Measurements from ENCODE around the gene MT1A. TPM values are rescaled to one million over a fixed set of nuclear protein-coding genes. Genes with fewer than 3 reads are reported as not detected.
A peak's percentile ranks its signal among the peaks of the same experiment; 100 is the strongest.

MT1A gene
- total and polyA plus RNA-seq, 2 donors = 244 TPM; not detected in 1

- H3K4me3 ChIP-seq (ENCODE audit: low read depth, low read length) = no peak overlapping the region
- WGBS = 85% methylated on average over 1 of the region's 1 CpG
- no peaks in the 10 kb centered on the region for H3K36me3 ChIP-seq (ENCODE audit: insufficient read depth)
- no peak overlapping the region for H3K27ac ChIP-seq (ENCODE audit: low read depth)
- H3K4me1 ChIP-seq (ENCODE audit: insufficient read depth) = no peaks in the 10 kb centered on the region
- DNase-seq (ENCODE audit: extremely low spot score) = no peak
These were observed 6.8 kb downstream of the MT1A start for GRCh38 chr16:56645311-56645710.

- H3K4me1 ChIP-seq (ENCODE audit: insufficient read depth) = no peaks in the 10 kb centered on the region
- H3K36me3 ChIP-seq (ENCODE audit: insufficient read depth) = no peaks in the 10 kb centered on the region
- 2% methylated on average over 1 of the region's 1 CpG for WGBS
- no peak overlapping the region for H3K27ac ChIP-seq (ENCODE audit: low read depth)
- no peak overlapping the region for H3K4me3 ChIP-seq (ENCODE audit: low read depth, low read length)
- DNase-seq (ENCODE audit: extremely low spot score) = no peak
These were observed 7.4 kb downstream of the MT1A start for GRCh38 chr16:56645838-56646237.

GRCh38 chr16:56647641-56648431 lies 9.4 kb downstream of the MT1A start:
- Histone ChIP-seq H3K36me3 (ENCODE audit: insufficient read depth) (no peaks in the 10 kb centered on the region), H3K4me3 (ENCODE audit: low read depth, low read length) (no peak overlapping the region), H3K4me1 (ENCODE audit: insufficient read depth) (no peaks in the 10 kb centered on the region), H3K27ac (ENCODE audit: low read depth) (no peak overlapping the region)
- DNase-seq (ENCODE audit: extremely low spot score) = no peak
- WGBS = 30% methylated on average over 33 of the region's 33 CpGs

- H3K36me3 ChIP-seq (ENCODE audit: insufficient read depth) = no peaks in the 10 kb centered on the region
- no peaks in the 10 kb centered on the region for H3K4me1 ChIP-seq (ENCODE audit: insufficient read depth)
- no peak overlapping the region for H3K4me3 ChIP-seq (ENCODE audit: low read depth, low read length)
- H3K27ac ChIP-seq (ENCODE audit: low read depth) = no peak overlapping the region
- WGBS = 98% methylated on average over 2 of the region's 2 CpGs
- DNase-seq (ENCODE audit: extremely low spot score) = no peak
These were observed 10.8 kb downstream of the MT1A start for GRCh38 chr16:56649271-56649670.

GRCh38 chr16:56649820-56650219 lies 11.4 kb downstream of the MT1A start:
- 78% methylated on average over 3 of the region's 3 CpGs for whole genome bisulfite sequencing
- Histone ChIP-seq H3K36me3 (ENCODE audit: insufficient read depth) (no peaks in the 10 kb centered on the region), H3K4me1 (ENCODE audit: insufficient read depth) (no peaks in the 10 kb centered on the region), H3K27ac (ENCODE audit: low read depth) (no peak overlapping the region), H3K4me3 (ENCODE audit: low read depth, low read length) (no peak overlapping the region)
- DNase-seq (ENCODE audit: extremely low spot score) = no peak

GRCh38 chr16:56651586-56651985 lies 13.1 kb downstream of the MT1A start, which contains the start of gene MT1B:
MT1B (plus strand) TSS chr16:56651886; CDS start chr16:56651954, 68 bp downstream.
- Histone ChIP-seq H3K4me1 (ENCODE audit: insufficient read depth) (no peaks in the 10 kb centered on the region), H3K36me3 (ENCODE audit: insufficient read depth) (no peaks in the 10 kb centered on the region), H3K27ac (ENCODE audit: low read depth) (no peak within 1 kb of the TSS), H3K4me3 (ENCODE audit: low read depth, low read length) (no peak within 1 kb of the TSS)
- no peak for DNase-seq (ENCODE audit: extremely low spot score)
- 64% methylated on average over 7 of the region's 7 CpGs for WGBS

GRCh38 chr16:56652600-56652999 lies 14.1 kb downstream of the MT1A start:
- no peak overlapping the region for H3K4me3 ChIP-seq (ENCODE audit: low read depth, low read length)
- no peak for DNase-seq (ENCODE audit: extremely low spot score)
- WGBS = 43% methylated on average over 1 of the region's 1 CpG
- H3K27ac ChIP-seq (ENCODE audit: low read depth) = no peak overlapping the region
- H3K4me1 ChIP-seq (ENCODE audit: insufficient read depth) = no peaks in the 10 kb centered on the region
- H3K36me3 ChIP-seq (ENCODE audit: insufficient read depth) = no peaks in the 10 kb centered on the region

- no peak for DNase-seq (ENCODE audit: extremely low spot score)
- Histone ChIP-seq H3K4me1 (ENCODE audit: insufficient read depth) (no peaks in the 10 kb centered on the region), H3K27ac (ENCODE audit: low read depth) (no peak overlapping the region), H3K4me3 (ENCODE audit: low read depth, low read length) (no peak overlapping the region), H3K36me3 (ENCODE audit: insufficient read depth) (no peaks in the 10 kb centered on the region)
- 84% methylated on average over 7 of the region's 7 CpGs for WGBS
These were observed 14.8 kb downstream of the MT1A start for GRCh38 chr16:56653218-56653617.

- no peaks in the 10 kb centered on the region for H3K36me3 ChIP-seq (ENCODE audit: insufficient read depth)
- H3K4me3 ChIP-seq (ENCODE audit: low read depth, low read length) = peak within 1 kb of the TSS; percentile 50
- no peak within 1 kb of the TSS for H3K27ac ChIP-seq (ENCODE audit: low read depth)
- no peak for DNase-seq (ENCODE audit: extremely low spot score)
- WGBS = 2% methylated on average over 46 of the region's 46 CpGs
- no peaks in the 10 kb centered on the region for H3K4me1 ChIP-seq (ENCODE audit: insufficient read depth)
These were observed 19.3 kb downstream of the MT1A start, which contains the start of gene MT1F for GRCh38 chr16:56657555-56658326. MT1F (plus strand) TSS chr16:56657959; CDS start chr16:56658059, 100 bp downstream.

GRCh38 chr16:56658327-56658875 lies 19.9 kb downstream of the MT1A start:
- no peaks in the 10 kb centered on the region for H3K4me1 ChIP-seq (ENCODE audit: insufficient read depth)
- no peaks in the 10 kb centered on the region for H3K36me3 ChIP-seq (ENCODE audit: insufficient read depth)
- peak overlapping the region; percentile 50 for H3K4me3 ChIP-seq (ENCODE audit: low read depth, low read length)
- DNase-seq (ENCODE audit: extremely low spot score) = no peak
- no peak overlapping the region for H3K27ac ChIP-seq (ENCODE audit: low read depth)
- WGBS = 27% methylated on average over 10 of the region's 10 CpGs

- no peak overlapping the region for H3K27ac ChIP-seq (ENCODE audit: low read depth)
- H3K4me1 ChIP-seq (ENCODE audit: insufficient read depth) = no peaks in the 10 kb centered on the region
- no peak overlapping the region for H3K4me3 ChIP-seq (ENCODE audit: low read depth, low read length)
- DNase-seq (ENCODE audit: extremely low spot score) = no peak
- H3K36me3 ChIP-seq (ENCODE audit: insufficient read depth) = no peaks in the 10 kb centered on the region
- 11% methylated on average over 48 of the region's 48 CpGs for WGBS
These were observed 24.2 kb downstream of the MT1A start for GRCh38 chr16:56662357-56663354.

GRCh38 chr16:56664506-56664905 lies 26.0 kb downstream of the MT1A start:
- Histone ChIP-seq H3K27ac (ENCODE audit: low read depth) (no peak overlapping the region), H3K4me3 (ENCODE audit: low read depth, low read length) (no peak overlapping the region), H3K36me3 (ENCODE audit: insufficient read depth) (no peaks in the 10 kb centered on the region), H3K4me1 (ENCODE audit: insufficient read depth) (no peaks in the 10 kb centered on the region)
- WGBS = 85% methylated on average over 1 of the region's 1 CpG
- DNase-seq (ENCODE audit: extremely low spot score) = no peak
